HCEC 1CT (cell line): ENCODE data around the gene SENP2.
A peak's percentile ranks its signal among the peaks of the same experiment; 100 is the strongest.
"Not testable (repeated sequence)": the region's sequence is repeated elsewhere in the genome, so short reads cannot be mapped to it uniquely, and the experiment has no call there.

ENCODE experiments used
- DNase-seq: peaks from one replicate; pipeline ENCODE4 v3.0.0-alpha.2; 2017

SENP2 gene

DNA sequence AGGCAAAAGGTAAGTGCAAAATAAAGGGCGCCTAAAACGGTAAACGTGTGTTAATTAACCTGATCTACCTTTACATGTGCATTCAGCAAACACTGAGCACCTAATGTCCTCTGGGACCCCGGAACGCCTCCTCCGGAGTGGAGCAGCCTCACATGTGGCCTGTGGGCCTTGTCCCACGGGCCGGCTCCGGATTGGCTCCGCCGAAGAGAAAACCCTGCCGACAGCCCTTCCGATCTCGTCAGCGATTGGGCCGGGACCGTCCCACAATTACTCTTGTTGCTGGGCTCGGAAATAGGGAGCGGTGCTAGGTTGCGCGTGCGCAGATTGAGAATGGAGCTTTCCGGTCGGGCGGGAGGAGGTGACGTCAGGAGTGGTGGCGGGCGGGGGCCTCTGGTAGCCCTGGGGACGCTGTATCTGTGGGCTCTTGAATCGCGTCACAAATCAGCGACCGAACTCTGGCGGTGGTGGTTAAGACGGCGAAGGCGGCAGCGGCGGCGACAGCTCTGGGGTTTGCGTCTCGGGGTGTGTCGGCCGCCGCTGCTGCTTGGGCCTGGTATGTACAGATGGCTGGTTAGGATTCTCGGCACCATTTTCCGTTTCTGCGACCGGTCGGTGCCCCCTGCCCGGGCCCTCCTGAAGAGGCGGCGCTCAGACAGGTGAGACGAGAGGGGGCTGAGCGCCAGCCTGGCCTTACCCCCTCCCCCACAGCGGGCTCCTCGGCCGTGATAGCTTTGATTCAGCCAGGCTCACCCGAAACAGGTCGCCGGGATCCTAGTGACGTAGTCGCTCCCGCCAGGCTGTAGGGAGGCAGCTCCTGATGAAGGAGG lies at the start of gene SENP2:
SENP2 (plus strand) TSS at position 437 of the 827 bp plus-strand sequence; CDS start at position 556, 119 bp downstream.
- DNase-seq: peak; percentile 97

DNA sequence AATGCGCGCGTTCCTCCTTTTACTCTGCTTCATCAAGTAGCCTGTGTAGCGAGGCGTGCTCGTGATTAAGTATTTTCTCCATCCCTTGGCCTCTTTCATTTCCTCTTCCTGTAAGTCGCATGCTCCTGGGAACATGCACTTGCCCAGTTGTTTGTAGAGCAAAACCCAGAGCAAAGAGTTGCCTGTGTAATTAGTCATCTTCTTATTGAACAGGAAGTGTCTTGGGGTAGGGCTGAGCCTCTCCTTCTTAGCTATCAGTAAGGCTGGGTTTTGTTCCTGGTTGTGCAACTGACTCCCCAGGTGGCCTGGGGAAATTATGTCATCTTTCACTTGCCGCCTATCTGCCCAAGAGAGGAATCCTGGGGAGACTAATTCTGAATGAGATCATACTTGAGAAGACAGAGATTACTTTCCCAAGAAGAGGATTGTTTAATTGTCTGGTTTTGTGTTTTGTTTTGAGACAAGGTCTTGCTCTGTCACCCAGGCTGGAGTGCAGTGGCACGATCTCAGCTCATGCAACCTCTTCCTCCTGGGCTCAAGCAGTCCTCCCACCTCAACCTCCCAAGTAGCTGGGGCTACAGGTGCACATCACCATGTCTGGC lies 48.6 kb upstream of the SENP2 start:
- peak; percentile 91 for DNase-seq

DNA sequence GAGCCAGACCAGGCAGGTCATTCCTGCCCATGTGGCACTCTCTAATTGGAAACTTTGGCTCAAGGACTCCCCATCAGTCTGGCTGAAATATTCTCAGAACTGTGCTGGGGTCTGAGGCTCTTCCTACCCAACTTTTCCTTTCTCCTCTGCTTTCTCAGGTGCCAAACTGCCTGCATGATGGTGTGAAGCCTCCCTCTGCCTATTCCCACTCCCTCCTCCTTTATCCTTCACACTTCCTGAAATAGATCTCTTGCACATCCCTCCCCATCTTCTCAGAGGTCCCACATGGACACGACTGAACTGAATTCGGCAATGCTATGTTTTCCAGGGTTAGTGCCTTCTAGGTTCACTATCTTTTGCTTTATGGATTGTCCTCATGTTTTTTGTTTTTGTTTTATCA lies 46.2 kb upstream of the SENP2 start:
- no peak for DNase-seq

GRCh38 chr3:185540695-185541094 lies 45.4 kb upstream of the SENP2 start:
- DNase-seq: no peak

GRCh38 chr3:185549122-185549521 lies 37.0 kb upstream of the SENP2 start:
- DNase-seq: peak; percentile 93

DNA sequence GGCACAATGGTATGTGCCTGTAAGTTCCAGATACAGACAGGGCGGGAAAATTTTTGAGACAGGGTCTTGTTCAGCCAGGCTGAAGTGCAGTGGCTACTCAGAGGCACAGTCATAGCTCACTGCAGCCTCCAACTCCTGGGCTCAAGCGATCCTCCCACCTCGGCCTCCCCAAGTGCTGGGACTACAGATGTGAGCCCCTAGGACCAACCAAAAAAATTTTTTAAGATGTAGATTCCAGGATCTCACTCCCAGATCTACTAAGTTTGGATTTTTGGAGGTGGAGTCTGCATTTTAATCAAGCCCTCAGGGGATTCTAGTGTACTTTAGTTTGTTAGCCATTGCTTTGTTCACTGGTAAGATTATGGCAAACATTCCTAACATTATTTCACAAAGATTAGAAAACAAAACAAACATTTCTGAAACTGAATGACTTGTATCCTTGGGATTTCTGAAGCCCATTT lies 36.4 kb upstream of the SENP2 start:
- DNase-seq: no peak

DNA sequence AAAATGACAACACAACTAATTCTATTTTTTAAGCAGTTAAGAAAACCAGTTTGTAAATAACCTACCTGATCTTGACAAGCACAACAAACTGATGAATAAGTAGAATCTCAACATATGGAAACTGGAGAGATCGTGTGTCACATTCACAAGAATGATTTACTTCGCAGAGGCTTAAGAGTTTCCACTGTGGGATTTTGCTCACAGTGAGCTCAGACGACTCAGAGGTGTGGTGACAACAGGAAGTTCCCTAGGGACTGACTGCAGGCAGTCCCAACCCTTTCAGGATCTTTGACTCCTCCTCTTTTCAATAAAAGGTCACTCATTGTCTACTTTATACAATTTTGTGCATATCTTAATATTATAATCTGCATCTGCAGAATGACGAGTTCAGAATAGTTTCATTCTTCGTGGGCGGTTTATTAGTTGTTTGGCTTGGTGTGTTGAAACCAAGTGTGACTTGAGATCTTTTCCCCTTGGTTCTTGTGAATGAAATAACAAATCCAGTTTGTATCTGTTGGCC lies 33.7 kb upstream of the SENP2 start, which contains the start of gene LIPH:
LIPH (minus strand) TSS at position 231 of the 520 bp plus-strand sequence; CDS start at position 114, 117 bp downstream.
- peak; percentile 22 for DNase-seq

GRCh38 chr3:185555101-185555501 lies 31.0 kb upstream of the SENP2 start:
- DNase-seq: no peak

GRCh38 chr3:185555860-185556347 lies 30.2 kb upstream of the SENP2 start:
- no peak for DNase-seq

- DNase-seq: not testable (repeated sequence)
These were observed 29.5 kb upstream of the SENP2 start for GRCh38 chr3:185556640-185557039.

DNA sequence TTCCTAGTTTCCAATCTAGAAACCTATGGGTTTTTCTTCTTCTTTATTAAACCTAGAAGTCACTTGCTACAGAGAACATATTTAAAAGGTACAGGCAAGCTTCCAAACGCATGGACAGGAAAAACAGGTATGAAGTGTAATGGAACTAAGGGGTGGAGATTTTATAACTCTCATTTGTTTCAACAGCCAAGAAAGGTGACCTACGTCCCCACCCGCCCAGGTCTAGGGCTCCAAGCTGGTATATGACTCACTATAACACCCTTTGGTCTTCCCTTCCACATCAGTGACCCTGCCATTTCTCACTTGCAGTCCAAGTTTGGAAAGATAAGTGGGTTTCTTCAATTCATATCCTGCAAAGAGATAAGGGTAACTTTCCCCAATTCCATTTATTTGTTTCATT lies 27.7 kb upstream of the SENP2 start:
- no peak for DNase-seq

- no peak for DNase-seq
These were observed 26.4 kb upstream of the SENP2 start for GRCh38 chr3:185559706-185560090.

DNA sequence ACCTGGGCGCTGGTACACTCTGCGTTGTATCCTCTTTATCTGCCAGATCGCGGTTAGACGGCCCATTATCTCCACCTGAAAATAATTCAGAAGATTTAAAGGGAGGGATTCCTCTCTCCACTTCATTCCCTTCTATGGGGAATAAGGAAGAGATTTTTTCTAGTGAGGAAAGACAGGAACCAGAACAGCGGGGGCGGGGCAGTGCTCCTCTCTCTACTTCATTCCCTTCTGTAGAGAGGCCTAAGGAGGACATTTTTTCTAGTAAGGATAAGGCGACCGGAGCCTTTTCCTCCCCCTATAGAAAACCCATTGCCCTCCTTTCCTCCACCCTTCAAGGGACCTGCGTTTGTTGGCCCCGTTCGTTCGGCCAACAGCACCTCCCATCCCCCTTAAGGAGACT lies 25.4 kb upstream of the SENP2 start:
- DNase-seq: no peak

- no peak for DNase-seq
These were observed 24.6 kb upstream of the SENP2 start for GRCh38 chr3:185561374-185561943.

GRCh38 chr3:185561958-185562357 lies 24.1 kb upstream of the SENP2 start:
- no peak for DNase-seq

- no peak for DNase-seq
These were observed 13.9 kb upstream of the SENP2 start for GRCh38 chr3:185572183-185572582.

DNA sequence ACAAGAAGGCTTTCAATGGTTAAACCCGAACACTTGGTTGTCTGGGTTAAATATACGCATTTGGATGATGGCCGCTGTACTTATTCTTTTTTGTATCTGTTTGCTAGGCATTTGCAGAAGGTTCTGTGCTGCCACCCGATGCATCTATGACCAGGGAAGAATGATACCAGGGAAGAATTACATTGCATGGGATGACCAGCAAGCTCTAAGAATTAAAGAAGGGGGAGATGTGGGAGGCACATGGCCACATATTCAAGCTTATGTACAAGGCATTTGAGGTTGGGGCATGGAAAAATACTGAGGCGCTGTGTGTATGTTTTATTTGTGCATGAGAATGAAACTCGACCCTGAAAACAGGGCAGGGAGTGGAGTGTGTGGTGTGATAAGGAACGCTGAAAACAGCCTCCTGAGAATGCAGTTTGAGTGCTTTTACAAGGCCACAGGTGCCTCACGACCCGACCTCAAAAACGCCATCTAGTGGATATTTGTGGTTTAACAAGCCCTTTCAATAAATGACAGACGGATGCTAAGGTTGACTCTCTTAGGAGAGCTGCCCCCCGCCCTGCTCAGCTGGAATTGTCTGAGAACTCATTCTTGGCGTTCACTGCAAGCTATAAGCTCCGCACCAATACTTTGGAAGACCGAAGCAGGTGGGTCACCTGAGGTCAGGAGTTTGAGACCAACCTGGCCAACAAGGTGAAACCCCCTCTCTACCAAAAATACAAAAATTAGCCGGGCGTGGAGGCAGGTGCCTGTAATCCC lies 10.8 kb upstream of the SENP2 start:
- DNase-seq: peak; percentile 27

GRCh38 chr3:185582236-185582635 lies 3.9 kb upstream of the SENP2 start:
- DNase-seq: no peak

DNA sequence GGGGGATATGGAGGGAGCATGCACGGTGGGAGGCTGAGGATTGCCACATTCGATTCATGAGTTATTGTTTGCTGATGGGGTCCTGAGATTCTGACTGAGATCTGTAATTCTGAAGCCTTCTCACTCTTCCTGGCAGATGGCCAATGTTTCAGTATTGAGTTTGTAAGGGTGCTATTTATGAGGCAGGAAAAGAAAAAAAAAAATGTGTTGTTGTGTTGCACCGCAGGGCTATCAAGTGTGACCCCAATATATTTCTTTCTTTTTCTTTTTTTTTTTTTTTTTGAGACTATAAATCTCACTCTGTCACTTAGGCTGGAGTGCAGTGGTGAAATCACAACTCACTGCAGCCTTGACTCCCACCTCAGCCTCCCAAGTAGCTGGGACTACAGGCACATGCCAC lies 3.2 kb upstream of the SENP2 start:
- no peak for DNase-seq

DNA sequence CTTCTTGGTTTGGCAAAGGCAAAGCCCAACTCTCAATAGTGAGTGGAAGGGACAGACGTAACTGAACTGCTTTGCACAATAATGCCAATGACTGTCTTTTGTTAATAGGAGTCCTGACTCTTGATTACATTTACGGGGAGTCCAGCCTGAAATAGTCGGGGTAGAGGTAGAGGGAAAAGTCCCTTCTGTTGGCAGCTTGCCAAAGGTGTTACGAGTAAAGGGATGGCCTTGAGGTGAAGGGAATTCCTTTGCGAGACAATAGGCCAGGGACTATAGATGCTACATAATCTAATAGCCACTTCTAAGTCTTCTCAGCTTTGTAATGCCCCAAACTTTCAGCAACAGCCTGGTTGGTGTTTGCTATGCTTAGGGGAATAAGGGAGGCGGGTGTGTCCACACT lies 2.2 kb upstream of the SENP2 start:
- DNase-seq: no peak

- no peak for DNase-seq
These were observed 1.4 kb upstream of the SENP2 start for GRCh38 chr3:185584686-185585085.

DNA sequence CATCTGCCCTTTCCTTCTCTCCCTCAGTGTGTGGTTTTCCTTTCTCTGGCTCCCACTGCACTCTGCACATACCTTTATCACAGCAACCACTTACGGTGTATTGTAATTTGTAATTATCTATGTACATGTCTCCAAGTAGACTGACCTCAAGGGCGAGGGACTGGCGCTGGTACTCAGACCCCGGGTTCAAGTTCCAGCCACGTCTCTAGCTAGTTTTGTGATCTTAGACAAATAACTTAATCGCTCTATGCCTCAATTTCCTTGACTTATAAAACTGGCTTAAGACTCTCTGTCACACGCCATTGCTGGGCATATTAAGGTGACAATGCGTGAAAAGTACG lies 607 bp upstream of the SENP2 start:
- DNase-seq: no peak

GRCh38 chr3:185586686-185587039 lies 568 bp downstream of the SENP2 start:
- no peak for DNase-seq
